DOHH2 (cell line): ENCODE results near the gene KCTD14.

Experiments
- EZH2phosphoT487 ChIP-seq: fragments of 200-600 bp; sonication (generic); IDR thresholded peaks from 2 replicates; pipeline ENCODE4 v1.6.1; 2017; ENCODE audit warnings: borderline replicate concordance, mild to moderate bottlenecking, antibody characterized with exemption, low read length, moderate library complexity, mixed read lengths
- TF ChIP-seq, protein P1 (sequence below): fragments of 200-600 bp; sonication (generic); IDR thresholded peaks from one replicate; pipeline ENCODE4 v1.5.1; 2014; ENCODE audit warnings: antibody characterized with exemption, mild to moderate bottlenecking, low read depth, low read length; ENCODE audit not compliant: poor library complexity, severe bottlenecking

DNA sequence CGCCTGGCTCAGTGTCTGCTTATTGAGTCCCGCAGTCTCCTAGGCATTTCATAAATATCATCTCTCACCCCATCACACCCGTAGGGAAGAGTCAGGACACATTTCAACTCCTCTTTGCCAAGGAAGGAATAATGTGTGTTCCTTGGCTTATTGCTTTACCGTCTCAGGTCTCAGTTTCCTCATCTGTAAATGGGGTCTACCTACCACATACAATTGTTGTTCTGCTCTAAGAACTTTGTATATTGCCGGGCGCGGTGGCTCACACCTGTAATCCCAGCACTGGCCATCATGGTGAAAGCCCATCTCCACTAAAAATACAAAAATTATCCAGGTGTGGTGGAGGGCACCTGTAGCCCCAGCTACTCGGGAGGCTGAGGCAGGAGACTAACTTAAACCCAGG is 37.5 kb upstream of the KCTD14 start:
- TF ChIP-seq, protein P1, sequence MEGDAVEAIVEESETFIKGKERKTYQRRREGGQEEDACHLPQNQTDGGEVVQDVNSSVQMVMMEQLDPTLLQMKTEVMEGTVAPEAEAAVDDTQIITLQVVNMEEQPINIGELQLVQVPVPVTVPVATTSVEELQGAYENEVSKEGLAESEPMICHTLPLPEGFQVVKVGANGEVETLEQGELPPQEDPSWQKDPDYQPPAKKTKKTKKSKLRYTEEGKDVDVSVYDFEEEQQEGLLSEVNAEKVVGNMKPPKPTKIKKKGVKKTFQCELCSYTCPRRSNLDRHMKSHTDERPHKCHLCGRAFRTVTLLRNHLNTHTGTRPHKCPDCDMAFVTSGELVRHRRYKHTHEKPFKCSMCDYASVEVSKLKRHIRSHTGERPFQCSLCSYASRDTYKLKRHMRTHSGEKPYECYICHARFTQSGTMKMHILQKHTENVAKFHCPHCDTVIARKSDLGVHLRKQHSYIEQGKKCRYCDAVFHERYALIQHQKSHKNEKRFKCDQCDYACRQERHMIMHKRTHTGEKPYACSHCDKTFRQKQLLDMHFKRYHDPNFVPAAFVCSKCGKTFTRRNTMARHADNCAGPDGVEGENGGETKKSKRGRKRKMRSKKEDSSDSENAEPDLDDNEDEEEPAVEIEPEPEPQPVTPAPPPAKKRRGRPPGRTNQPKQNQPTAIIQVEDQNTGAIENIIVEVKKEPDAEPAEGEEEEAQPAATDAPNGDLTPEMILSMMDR, result no peak
- TF ChIP-seq EZH2phosphoT487, result no peak
